Measurements from ENCODE around the gene FAM78A.
"Not testable (repeated sequence)": the region's sequence is repeated elsewhere in the genome, so short reads cannot be mapped to it uniquely, and the experiment has no call there.

The FAM78A gene

DNA sequence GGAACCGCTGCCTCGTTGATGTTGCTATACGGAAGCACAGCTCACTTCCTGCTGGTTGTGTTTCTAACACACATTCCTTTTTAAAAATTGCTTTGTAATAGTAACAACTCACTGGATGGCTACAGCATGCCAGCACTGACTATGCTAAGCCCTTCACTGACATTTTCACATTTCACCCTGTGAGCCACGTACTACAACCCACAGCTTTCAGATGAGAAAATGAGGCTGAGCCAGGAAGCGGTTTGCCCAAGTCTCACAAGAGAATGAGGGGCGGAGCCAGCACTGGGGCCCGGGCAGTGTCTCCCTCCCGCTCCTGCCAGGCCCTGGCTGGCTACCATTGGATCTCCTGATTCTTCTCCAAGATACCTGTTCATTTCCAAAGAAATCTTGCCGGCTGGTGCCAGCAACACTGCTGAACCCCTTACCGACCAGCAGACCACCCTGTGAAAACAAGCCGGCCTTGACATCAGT lies 38.3 kb downstream of the FAM78A start:
- DNase-seq (ENCODE audit: low read depth): peak; percentile 93

DNA sequence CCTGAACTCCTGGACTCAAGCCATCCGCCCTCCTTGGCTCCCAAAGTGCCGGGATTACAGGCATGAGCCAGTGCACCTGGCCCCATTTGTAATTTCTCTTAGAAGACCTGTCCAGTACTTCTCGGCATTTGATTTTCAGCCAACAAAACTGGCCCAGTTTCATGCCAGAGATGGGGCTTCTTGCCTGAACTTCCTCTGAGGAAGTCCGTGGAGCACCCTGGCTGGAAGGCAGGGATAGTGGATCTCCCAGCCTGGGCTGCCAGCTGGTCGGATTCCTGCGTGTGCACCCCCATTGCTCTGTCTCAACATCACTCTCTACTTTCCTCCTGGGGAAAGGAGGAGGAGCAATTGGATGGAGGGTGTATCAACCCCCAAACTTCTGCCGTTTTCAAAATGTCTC lies 39.0 kb downstream of the FAM78A start:
- no peak for DNase-seq (ENCODE audit: low read depth)

DNA sequence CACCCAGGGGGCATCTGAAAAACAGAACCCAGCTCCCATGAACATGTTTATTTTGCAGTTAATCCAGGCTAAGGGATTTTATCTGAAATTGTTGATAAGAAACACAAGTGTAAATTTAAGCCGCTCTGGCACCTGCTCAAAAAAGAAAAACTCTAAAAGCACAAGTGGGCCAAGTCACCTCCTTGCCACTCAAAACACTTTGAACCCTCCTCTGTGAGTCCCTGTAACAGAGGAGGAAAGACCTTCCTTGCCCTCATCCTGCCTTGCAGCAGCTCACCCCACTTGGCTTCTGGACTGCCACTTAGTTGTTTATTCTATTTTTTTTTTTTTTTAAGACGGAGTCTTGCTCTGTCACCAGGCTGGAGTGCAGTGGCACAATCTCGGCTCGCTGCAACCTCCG lies 39.5 kb downstream of the FAM78A start:
- DNase-seq (ENCODE audit: low read depth): no peak

DNA sequence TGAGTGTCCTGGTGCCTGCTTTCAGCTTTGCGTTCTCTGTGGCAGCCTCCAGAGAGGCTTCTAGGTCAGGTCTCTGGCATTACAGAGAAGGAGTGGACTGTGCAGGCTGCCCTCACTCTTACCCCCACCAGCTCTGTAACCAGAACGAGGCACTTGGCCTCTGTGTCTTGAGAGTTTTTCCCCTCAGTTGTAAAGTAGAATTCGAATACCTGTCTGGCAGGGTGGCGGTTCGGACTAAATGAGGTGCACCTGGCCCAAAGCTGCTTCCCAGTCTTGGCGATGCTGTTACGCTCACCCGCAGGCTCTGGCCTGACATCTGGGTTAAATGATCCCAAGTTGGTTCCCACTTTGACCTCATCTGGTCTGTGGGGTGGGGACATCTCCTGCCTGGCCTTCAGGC lies 40.1 kb downstream of the FAM78A start:
- no peak for DNase-seq (ENCODE audit: low read depth)

DNA sequence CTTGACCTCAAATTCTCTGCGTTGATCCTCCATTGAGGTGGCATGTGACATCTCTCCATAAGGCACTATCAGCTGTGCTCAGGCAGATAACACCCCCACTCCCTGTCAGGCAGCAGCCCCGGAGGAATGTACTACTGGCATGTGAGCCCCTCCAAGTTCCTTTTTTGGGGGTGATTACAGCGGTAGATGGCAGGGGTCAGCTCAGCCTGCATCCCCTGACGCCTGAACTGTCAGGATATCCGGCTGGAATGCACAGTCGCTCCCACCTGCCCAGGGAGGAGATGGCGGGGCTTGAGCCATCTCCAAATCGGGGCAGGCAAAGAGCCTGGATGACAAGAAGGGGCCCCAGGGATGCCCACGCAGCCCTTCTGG lies 40.8 kb downstream of the FAM78A start:
- no peak for DNase-seq (ENCODE audit: low read depth)

DNA sequence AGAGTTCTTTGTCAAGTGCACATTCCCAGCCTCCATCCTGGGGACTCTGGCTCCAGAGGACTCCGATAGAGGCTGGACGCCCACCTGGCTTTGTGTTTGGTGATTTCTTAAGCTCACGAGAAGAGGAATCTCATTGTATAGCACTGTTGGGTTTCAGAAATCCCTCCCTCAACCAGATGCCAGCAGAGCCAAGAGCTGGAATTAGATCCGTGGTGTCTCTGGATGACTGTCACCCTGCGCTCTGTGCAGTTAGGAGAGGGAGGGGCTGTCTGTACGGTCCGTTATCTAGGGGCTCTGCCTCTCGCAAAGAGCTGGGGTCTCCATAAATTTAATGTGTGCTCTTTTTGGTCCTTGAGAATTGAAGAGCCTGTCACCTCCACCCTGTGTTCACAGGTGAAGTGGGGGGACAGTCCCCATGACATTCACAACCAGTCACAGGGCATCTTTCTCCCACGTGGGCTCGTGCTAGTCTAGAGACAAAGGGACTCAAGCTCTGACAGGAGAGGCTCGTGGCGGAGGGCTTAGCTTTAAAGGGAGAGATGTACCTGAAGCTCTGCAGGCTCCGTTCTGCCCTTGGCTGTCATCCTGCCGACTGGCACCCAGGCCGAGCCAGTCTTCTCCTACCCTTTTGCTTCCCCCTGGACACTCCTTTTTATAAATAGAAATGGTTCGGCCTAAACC lies 41.4 kb downstream of the FAM78A start:
- no peak for DNase-seq (ENCODE audit: low read depth)

DNA sequence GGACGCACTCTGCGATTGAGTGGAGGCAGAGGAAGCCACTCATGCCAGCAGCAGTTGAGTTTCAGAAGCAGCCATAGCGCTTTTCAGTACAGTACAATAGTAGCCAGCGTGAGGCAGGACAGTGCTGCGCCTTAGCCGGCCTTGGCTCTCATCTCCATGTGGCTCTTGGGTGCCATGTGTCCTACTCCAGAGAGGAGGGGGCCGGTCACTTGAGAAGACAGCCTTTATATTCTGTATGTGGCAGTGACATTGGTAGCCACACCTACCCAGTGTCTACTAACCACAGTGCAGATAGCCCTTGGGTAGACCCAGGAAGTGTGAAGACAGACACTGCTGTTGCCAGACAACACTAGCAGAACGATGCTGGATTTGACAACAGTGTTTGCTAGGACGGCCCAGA lies 42.3 kb downstream of the FAM78A start:
- DNase-seq (ENCODE audit: low read depth): no peak

DNA sequence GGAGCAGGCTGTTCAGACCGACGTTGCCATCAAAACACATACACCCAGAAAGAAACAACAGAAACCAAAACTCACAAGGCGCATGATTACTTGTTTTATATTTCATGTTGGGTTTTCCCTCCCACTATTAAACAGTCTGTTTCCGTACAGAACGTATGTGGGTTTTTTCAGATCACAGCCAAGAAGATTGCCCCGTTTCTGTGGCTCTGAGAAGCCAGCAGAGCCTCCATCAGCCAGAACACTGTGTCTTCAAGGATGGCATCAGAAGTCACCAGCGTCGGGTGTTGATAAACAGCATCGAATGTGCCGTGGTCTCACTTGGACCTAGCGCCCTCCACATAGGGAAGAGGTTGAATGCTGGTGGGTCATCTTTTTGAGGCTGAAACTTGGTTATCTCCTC lies 42.8 kb downstream of the FAM78A start:
- no peak for DNase-seq (ENCODE audit: low read depth)

DNA sequence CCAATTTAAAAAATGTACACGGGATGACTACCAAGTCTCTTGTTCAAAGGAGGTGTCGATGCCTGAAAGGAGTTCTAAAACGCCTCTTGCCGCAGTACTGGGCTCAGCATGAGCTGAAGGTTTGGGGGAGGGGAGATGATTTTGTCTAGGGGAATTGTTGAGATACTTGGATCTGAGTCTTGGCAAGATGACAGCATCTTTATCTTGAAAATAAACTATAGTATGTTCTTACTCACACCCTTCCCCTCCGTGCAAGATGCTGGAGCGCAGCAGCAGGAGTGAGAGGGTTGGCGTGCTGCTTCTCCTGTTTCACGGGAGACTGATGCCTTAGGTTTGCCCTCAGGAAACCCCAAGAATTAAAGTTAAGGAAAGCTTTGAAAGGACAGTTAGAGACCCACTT lies 47.3 kb downstream of the FAM78A start:
- DNase-seq (ENCODE audit: low read depth): no peak

DNA sequence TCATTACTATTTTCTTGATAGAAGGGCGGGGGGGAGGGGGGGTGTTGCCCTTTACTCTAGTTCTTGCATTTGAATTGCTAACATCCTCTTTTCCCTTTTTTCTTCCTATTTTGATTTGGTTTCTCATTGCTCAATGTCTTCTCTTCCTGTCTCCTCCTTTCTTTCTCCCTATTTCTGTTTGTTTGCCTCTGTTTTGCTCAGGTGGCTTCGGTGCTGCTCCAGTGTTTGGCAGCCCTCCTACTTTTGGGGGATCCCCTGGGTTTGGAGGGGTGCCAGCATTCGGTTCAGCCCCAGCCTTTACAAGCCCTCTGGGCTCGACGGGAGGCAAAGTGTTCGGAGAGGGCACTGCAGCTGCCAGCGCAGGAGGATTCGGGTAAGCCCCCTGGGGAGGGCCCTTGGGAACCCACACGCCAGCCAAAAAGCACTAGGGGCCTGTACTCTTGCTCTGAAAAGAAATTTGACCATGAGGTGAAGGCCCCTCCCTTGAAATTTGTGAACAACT lies 48.3 kb downstream of the FAM78A start:
- DNase-seq (ENCODE audit: low read depth): no peak

DNA sequence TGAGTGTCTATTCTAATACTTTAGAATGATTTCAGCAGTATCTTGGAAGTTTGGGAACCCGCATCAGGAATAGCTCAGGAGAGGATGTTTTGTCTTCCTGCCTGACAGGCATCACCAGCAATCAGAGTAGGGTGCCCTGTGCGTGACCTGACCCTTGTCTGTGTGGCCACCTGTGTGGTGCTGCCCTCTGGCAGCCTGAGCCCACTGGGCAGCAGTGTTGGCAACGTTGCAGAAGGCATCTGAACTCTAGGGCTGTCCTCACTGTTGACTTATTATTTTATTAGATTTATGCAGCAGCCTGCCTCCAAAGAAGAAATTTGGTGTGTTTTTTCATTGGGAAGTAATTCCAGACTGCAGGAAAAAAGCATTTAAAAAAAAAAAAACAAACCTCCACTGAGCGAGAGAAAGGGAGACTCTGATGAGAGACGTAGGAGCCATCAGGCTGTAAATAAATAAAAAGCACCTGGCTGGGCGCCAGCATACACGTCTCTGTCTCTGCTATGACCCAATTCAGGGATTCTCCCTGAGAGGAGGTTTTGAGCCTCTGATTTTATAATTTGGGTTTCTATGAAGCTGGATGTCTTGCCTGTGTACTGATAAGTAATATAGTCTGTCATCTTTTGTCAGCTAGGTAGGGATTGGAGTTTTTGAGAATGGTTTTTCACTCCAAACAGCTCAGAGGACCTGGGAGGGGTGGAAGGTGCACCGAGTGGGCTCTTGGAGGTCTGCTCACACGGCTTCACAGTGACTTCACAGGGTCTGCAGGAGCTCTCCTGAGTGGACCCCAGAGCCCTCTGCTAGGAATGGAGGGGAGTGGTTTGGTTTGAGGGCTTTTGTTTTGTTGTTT lies 49.0 kb downstream of the FAM78A start:
- DNase-seq (ENCODE audit: low read depth): no peak

DNA sequence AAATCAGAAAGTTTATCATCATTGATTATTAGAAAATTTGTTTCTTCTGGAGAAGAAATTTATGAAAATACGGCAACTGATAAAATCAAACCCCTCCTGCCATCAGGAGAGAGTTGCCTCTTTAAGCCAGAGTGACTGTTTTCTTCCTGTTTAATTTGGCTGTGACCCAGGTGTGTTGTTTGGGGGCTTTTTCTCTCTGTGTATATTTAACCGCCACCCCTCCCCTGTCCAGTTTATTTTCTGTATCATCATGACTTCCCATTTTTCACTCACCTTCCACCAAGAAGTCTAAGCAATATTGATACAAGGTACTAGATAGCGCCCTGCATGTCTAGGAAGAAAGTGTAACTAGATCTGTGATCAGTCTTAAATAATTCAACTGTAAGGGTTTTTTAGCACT lies 50.1 kb downstream of the FAM78A start:
- no peak for DNase-seq (ENCODE audit: low read depth)

DNA sequence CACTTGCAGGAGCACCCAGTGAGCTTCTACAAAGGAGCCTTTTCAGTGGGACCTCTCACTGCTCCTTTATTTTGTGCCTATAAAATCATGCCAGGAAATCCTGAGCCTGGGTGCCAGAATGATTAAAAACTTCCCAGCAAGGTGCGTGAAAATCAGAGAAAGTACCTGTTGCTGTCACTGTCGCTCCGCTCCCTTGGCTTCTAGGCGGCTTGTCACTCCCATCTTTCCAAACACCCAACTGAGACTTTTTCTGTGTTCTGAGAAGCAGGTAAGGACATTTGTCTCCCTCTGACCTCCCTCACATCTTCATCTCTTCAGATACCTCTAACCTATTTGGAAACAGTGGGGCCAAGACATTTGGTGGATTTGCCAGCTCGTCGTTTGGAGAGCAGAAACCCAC lies 53.9 kb downstream of the FAM78A start:
- DNase-seq (ENCODE audit: low read depth): no peak

DNA sequence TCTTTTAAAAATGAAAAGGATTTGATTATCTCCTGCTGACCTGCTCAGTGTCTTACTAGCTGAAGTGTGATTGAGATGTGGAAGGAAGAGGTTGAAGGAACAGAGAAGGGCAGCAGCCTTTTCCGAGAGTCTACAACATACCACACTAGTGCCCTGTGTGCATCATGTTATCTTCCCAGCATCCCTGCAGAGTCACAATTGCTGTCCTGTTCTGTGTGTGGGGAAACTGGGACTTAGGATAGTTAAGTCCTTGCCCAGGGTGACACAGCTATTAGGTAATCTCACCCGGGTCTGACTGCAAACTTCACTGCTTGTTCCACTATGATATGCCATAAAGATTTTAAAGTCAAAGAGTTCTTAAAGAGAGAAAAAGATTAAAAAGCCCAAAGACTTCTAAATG lies 55.8 kb downstream of the FAM78A start:
- DNase-seq (ENCODE audit: low read depth): no peak

DNA sequence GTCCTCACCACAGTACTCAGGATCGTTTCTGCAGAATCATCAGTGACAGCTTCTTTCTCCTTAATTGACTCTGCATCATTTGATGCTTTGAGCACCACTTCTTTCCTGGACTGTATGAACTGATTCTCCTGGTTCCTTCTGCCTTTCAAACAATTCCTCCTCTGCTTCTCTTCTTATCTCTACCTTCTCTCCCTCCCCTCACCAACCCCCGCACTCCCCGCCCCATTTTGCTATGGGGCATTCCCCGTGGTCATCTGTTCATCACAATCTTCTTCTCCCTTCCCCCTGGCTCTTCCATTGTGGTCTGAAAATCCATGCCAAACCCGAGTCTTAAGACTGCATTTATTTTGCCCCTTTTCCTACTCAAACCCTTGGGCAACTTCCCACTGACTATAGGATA lies 57.9 kb downstream of the FAM78A start:
- DNase-seq (ENCODE audit: low read depth): no peak

DNA sequence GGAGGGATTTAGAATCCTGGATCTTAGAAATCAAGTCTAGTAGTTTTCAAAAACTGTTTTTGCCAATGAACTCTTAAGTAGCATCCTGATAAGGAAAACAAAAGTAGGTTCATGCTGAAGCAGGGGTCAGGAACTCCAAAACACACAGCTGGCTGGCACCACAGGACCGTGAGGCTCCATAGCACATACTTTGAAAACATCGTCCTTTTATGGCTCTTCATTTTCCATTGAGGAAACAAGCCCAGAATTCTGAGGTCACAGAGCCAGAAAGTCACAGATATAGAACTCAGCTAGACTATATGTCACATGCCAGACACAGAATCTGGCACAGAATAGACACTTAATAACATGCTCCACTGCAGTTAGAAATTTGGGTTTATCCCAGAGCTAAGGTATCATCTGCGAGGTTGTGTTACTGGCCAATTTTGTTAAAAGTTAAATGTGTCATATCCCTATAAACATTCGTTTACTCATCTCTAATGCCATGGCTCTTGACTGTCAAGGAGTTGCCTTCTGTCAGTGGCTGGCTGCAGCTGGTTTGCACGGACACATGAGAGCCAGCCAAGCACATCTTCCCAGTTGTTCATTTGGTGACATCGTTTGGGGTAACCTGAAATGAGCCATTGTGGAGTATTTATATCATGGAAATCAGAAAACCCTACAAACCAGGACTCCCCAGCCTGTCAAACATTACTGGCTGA lies 58.8 kb downstream of the FAM78A start:
- DNase-seq (ENCODE audit: low read depth): no peak

DNA sequence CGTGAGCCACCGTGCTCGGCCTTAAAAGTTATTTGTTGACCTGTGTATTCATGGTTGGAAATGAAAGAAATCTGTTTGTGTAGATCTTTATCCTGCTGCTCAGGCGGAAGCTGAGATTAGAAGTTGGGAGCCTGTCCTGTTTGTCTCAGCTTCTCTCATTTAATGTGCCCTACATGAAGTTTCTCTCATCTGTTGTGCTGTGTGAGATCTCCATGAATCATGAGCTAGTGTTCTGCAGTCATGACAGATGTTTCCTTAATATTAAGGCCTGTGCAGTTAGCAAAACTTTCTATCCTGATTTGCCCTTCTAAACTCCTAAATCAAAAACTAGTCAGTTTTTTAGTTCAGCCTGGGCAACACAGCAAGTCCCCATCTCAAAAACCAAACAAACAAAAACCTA lies 59.5 kb downstream of the FAM78A start:
- no peak for DNase-seq (ENCODE audit: low read depth)

DNA sequence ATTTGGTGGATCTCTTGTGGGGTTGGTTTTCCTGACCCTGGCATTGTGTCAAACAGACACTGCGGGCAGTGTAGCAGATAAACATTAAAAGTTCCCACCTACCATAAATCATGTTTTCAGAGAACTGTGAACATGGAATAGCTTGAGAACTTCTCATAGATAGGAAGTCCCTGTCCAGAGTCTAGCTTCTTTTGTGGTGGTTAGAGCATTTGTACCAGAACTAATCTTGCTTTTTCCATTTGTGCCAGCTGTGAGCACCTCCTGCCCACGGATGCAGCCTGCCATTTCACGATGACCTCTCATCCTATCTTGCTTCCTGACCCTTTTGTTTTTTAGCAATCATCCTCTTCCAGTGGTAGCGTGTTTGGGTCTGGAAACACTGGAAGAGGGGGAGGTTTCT lies 61.4 kb downstream of the FAM78A start:
- no peak for DNase-seq (ENCODE audit: low read depth)

DNA sequence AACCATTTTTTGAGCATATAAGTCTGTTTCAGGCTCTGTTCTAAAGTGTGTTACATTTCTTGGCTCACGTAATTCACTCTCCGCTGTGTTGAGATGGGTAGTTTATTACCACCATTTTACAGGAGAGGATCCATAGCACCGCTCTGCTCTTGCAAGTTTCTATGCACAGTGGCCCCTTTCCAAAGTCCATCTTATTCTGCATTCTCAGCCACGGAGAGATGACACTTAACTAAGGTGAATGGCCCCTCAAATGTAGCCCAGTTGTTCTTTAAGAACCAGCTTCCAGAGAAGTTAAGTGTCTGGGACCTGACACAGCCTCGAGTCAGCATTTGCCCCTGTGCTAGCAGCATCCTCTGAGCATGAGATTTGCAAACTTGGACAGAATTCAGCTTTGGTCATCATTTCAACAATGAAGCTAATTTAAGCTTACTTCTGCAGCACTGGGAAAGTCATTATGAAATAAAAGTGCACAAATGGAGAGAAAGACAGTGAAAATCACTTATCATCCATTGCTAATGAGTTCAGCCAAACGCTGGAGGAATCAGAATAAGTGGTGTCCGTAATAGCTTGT lies 61.9 kb downstream of the FAM78A start:
- DNase-seq (ENCODE audit: low read depth): peak; percentile 45

DNA sequence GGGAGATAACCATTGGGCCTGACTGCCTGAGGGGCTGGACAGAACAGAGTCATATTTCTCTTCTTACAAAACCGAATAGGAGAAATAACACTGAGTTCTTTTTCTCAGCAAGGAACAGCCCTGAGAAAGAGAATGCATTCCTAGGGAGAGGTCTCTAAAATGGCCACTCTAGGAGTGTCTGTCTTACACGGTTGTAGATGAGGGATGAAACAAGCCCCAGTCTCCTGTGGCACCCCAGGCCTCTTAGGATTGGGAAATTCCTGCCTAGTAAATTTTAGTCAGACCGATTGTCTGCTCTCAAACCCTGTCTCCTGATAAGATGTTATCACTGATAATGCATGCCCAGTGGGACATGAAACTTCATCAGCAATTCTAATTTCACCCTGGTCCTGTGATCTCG lies 64.4 kb downstream of the FAM78A start:
- not testable (repeated sequence) for DNase-seq (ENCODE audit: low read depth)
